IPS-15b (cell line): Measurements from ENCODE around the gene PRRG4.
"Not testable (repeated sequence)": the region's sequence is repeated elsewhere in the genome, so short reads cannot be mapped to it uniquely, and the experiment has no call there.

Source experiments
- H3K27me3 ChIP-seq: one replicate; pipeline ENCODE4 v1.6.1; 2013; ENCODE audit warnings: low read length; ENCODE audit not compliant: control insufficient read depth, insufficient read depth
- H3K36me3 ChIP-seq: one replicate; pipeline ENCODE4 v1.6.1; 2013; ENCODE audit warnings: low read length; ENCODE audit not compliant: control insufficient read depth, insufficient read depth
- H3K4me1 ChIP-seq: one replicate; pipeline ENCODE4 v1.6.1; 2013; ENCODE audit warnings: mild to moderate bottlenecking, low read length; ENCODE audit not compliant: control insufficient read depth, insufficient read depth
- H3K4me3 ChIP-seq: one replicate; pipeline ENCODE4 v1.5.1; 2013; ENCODE audit warnings: low read depth, low read length
- H3K9ac ChIP-seq: one replicate; pipeline ENCODE4 v1.6.1; 2013; ENCODE audit warnings: low read depth, mild to moderate bottlenecking, low read length
- H3K9me3 ChIP-seq: one replicate; pipeline ENCODE4 v1.6.1; 2013; ENCODE audit warnings: mild to moderate bottlenecking, low read length; ENCODE audit not compliant: control insufficient read depth, insufficient read depth

Gene PRRG4

GRCh38 chr11:32858731-32859130, 29.0 kb downstream of the PRRG4 start:
- Histone ChIP-seq H3K36me3 (no peaks in the 10 kb centered on the region), H3K9me3 (no peaks in the 10 kb centered on the region), H3K27me3 (no peaks in the 10 kb centered on the region), H3K4me1 (no peaks in the 10 kb centered on the region), H3K9ac (no peak overlapping the region), H3K4me3 (no peak overlapping the region)

DNA sequence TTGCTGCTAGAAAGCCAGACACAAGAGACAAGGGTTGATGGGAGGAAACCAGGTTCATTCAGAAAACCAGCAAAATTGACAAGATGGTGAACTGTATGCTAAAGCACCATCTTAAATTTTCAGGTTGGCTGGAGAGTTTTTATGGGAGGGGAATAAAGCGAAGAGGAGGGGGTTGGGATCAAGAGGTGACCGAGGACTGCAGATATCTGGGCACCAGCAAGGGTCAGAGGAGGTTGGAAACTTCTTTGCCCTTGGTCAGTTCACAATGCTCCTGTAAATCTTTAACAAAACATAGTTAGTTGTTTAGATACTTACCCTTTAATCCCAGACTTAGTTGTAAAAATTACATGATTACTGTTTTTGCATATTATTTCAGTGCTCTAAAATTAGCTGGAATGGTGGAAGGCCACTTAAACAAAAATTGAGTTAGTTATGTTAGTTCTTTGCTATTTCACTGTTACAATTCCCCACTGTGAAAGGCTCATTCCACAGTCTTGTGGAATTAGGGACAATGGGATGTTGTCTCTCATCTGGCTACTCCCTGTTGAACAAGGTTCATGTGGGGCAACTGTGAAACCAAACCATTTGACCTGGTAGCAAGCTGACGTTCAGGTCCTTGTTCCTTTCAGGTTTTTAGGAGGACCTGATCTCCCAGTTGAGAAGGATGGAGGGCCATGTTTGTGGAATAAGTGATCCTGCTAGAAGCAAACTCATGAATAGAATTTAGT, 32.3 kb downstream of the PRRG4 start:
- Histone ChIP-seq H3K9ac (no peak overlapping the region), H3K9me3 (no peaks in the 10 kb centered on the region), H3K36me3 (no peaks in the 10 kb centered on the region), H3K27me3 (no peaks in the 10 kb centered on the region), H3K4me3 (no peak overlapping the region), H3K4me1 (no peaks in the 10 kb centered on the region)

DNA sequence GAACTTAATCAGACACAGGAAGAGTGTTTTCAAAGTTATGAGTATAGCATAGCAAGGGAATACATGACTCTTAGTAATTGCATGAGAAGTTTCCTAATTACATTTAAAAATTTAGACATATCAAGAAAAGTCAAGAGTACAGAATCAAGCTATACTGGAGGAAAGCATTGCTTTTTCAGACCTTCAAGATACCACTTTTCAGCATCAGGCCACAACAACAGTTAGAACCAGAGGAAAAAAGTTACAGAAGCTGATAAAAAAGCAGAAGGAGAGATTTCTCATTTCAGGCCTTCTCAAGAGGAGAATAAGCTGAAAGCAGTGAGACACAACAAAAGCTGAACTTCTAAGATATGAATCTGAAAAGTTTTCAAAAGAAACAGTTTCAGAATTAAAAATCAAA, 34.8 kb downstream of the PRRG4 start:
- Histone ChIP-seq H3K27me3 (no peaks in the 10 kb centered on the region), H3K9ac (no peak overlapping the region), H3K4me1 (no peaks in the 10 kb centered on the region), H3K9me3 (no peaks in the 10 kb centered on the region), H3K4me3 (no peak overlapping the region), H3K36me3 (no peaks in the 10 kb centered on the region)

GRCh38 chr11:32868752-32869151, 39.0 kb downstream of the PRRG4 start:
- not testable (repeated sequence) for H3K9ac ChIP-seq, H3K27me3 ChIP-seq, H3K4me3 ChIP-seq, H3K36me3 ChIP-seq, H3K4me1 ChIP-seq, H3K9me3 ChIP-seq

DNA sequence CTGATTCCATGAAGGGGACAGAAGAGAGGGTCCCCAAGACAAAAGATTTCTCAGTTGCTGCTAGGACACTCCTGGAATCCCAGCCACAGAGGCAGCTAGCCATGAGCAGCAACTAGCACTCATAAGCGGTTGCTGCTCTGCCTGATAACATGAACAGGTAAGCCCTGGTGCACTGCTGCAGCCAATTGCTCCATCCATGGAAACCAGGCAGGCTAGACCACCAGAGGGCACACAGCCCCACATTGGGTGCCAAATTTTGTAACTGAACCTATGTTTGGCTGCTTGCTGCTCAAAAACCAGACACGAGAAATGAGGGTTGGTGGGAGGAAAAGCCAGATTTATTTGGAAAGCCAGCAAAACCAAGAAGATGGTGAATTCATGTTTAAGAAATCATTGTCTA, 40.9 kb downstream of the PRRG4 start:
- Histone ChIP-seq H3K9me3 (no peaks in the 10 kb centered on the region), H3K9ac (no peak overlapping the region), H3K4me1 (peaks cover 7% of the 10 kb centered on the region), H3K27me3 (no peaks in the 10 kb centered on the region), H3K36me3 (no peaks in the 10 kb centered on the region), H3K4me3 (no peak overlapping the region)

DNA sequence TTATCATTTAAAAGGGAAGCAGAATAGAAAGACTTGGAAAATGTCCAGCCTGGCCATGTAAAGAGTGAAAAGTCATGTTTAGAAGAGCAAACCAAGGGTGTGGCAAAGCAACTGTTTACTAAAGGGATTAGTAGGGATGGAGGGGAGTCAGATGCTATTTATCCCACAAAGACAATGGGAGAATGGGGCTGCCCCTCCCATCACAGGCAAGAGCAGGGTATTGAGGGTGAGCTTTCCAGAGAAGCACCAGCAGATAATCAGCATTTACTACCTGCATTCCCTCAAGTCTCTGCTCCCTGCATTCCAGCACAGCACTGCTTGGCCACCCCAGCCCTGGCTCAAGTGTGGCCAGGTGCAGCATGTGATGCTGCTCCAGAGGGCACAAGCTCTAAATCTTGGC, 44.4 kb downstream of the PRRG4 start:
- Histone ChIP-seq H3K4me1 (peaks cover 7% of the 10 kb centered on the region), H3K4me3 (no peak overlapping the region), H3K9me3 (no peaks in the 10 kb centered on the region), H3K36me3 (no peaks in the 10 kb centered on the region), H3K9ac (no peak overlapping the region), H3K27me3 (no peaks in the 10 kb centered on the region)

- Histone ChIP-seq H3K9me3 (no peaks in the 10 kb centered on the region), H3K36me3 (no peaks in the 10 kb centered on the region), H3K4me1 (peaks cover 6% of the 10 kb centered on the region), H3K4me3 (no peak overlapping the region), H3K27me3 (no peaks in the 10 kb centered on the region), H3K9ac (no peak overlapping the region)
Measured at GRCh38 chr11:32881286-32881685, 51.6 kb downstream of the PRRG4 start.

DNA sequence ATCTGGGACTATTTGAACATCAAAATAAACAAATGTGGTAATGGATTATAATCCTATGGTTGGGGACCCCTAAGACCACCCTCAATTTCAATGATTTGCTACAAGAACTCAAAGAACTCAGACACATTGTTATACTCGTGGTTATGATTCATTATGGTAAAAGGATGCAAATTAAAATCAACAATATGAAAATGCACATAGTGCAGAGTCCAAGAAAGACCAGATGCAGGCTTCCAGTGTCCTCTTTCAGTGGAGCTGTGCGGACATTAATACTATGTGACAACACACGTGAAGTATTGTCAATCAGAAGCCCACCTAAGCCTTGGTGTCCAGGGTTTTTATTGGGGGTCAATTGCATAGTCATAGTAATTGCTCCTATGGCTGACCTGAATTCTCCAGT, 53.7 kb downstream of the PRRG4 start:
- peaks cover 6% of the 10 kb centered on the region for H3K4me1 ChIP-seq
- no peaks in the 10 kb centered on the region for H3K36me3 ChIP-seq
- H3K27me3 ChIP-seq: no peaks in the 10 kb centered on the region
- H3K9ac ChIP-seq: no peak overlapping the region
- no peak overlapping the region for H3K4me3 ChIP-seq
- no peaks in the 10 kb centered on the region for H3K9me3 ChIP-seq

DNA sequence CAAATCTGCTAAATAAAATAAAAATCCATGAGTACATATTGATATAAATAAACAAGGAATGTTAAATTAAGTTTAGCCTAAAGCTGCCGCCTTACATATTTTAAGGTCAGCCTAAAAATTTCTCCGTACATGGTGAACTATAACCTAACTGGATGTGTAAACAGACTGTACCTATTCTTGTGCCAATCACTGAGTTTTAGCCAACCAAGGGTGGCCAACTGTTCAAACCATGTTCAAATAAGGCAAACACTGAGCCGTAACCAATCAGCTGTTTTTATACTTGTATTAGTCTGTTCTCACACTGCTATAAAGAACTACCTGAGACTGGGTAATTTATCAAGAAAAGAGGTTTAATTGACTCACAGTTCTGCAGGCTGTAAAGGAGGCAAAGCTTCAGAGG, 54.3 kb downstream of the PRRG4 start:
- Histone ChIP-seq H3K9me3 (no peaks in the 10 kb centered on the region), H3K36me3 (no peaks in the 10 kb centered on the region), H3K27me3 (no peaks in the 10 kb centered on the region), H3K9ac (no peak overlapping the region), H3K4me3 (no peak overlapping the region), H3K4me1 (peaks cover 6% of the 10 kb centered on the region)

DNA sequence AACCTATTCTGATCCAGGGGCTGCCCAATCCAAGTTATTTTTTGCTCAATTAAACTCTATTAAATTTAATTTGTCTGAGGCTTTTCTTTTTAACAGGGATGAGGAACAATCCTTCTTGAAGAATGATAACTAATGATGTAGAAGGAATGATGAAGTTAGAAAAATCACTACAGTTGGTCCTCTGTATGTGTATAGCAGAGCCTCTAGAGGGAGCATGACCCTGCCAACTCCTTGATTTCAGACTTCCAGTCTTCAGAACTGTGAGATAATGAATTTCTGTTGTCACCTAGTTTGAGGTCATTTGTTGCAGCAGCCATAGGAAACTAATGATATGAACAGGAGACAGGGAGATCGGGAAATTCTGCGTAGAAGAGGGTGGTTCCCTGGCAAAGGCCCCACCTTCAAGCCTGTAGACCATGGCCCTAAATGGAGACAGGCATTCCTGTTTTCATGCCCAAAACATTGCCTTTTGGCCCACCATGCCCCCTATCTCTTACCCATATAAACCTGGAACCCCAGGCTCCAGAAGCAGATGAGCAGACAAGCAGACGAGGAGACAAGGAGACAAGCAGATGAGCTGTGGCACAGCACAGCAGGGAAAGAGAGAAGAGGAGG, 55.1 kb downstream of the PRRG4 start:
- no peak overlapping the region for H3K9ac ChIP-seq
- H3K36me3 ChIP-seq: no peaks in the 10 kb centered on the region
- H3K27me3 ChIP-seq: no peaks in the 10 kb centered on the region
- no peak overlapping the region for H3K4me3 ChIP-seq
- H3K9me3 ChIP-seq: no peaks in the 10 kb centered on the region
- peaks cover 6% of the 10 kb centered on the region for H3K4me1 ChIP-seq

- Histone ChIP-seq H3K27me3 (no peaks in the 10 kb centered on the region), H3K4me3 (no peak overlapping the region), H3K9me3 (no peaks in the 10 kb centered on the region), H3K4me1 (peaks cover 6% of the 10 kb centered on the region), H3K9ac (no peak overlapping the region), H3K36me3 (no peaks in the 10 kb centered on the region)
Measured at GRCh38 chr11:32885556-32885955, 55.8 kb downstream of the PRRG4 start.

DNA sequence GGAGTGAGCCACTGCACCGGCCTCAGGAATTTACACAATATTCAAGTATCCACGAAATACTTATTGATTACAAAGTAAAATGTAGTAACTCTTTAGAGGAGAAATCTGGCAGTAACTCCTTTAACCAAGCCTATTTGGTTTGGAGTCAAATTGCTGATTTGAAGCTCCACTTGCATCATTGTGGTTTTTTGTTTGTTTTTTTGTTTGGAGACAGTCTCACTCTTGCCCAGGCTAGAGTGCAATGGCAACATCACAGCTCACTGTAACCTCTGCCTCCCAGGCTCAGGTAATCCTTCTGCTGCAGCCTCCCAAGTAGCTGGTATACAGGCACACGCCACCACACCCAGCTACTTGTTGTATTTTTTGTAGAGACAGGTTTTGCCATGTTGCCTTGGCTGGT, 56.5 kb downstream of the PRRG4 start:
- Histone ChIP-seq H3K36me3 (no peaks in the 10 kb centered on the region), H3K27me3 (no peaks in the 10 kb centered on the region), H3K4me1 (peaks cover 6% of the 10 kb centered on the region), H3K4me3 (no peak overlapping the region), H3K9ac (no peak overlapping the region), H3K9me3 (no peaks in the 10 kb centered on the region)
